Trophoblast cell (in vitro differentiated cells and primary cell): ENCODE measurements around the gene TOX2.

Experiments used
- DNase-seq, 2 donors: peaks; one replicate each; pipeline ENCODE4 v3.0.0-alpha.2; 2016
- H2AFZ ChIP-seq: 2 replicates; pipeline ENCODE4 v1.6.1; 2013; ENCODE audit warnings: low read length, moderate library complexity, mild to moderate bottlenecking; ENCODE audit not compliant: insufficient read depth, poor library complexity
- H2AK5ac ChIP-seq: 2 replicates; pipeline ENCODE4 v1.6.1; 2013; ENCODE audit warnings: mild to moderate bottlenecking, low read length
- H2BK120ac ChIP-seq: 2 replicates; pipeline ENCODE4 v1.6.1; 2013; ENCODE audit warnings: low read length, mild to moderate bottlenecking, moderate library complexity; ENCODE audit not compliant: insufficient read depth, poor library complexity
- H2BK12ac ChIP-seq: 2 replicates; pipeline ENCODE4 v1.6.1; 2013; ENCODE audit warnings: mild to moderate bottlenecking, low read length, moderate library complexity
- H2BK5ac ChIP-seq: 2 replicates; pipeline ENCODE4 v1.6.1; 2013; ENCODE audit warnings: low read length, low read depth, moderate library complexity, mild to moderate bottlenecking; ENCODE audit not compliant: poor library complexity
- H3K14ac ChIP-seq: 2 replicates; pipeline ENCODE4 v1.6.1; 2013; ENCODE audit warnings: mild to moderate bottlenecking, low read length
- H3K18ac ChIP-seq: 2 replicates; pipeline ENCODE4 v1.6.1; 2013; ENCODE audit warnings: mild to moderate bottlenecking, low read length
- H3K23ac ChIP-seq: 2 replicates; pipeline ENCODE4 v1.6.1; 2013; ENCODE audit warnings: low read length
- H3K27ac ChIP-seq: 2 replicates; pipeline ENCODE4 v1.5.1; 2013; ENCODE audit warnings: low read depth, mild to moderate bottlenecking, inconsistent platforms, low read length, moderate library complexity
- H3K27me3 ChIP-seq: 2 replicates; pipeline ENCODE4 v1.6.1; 2013; ENCODE audit warnings: inconsistent platforms, mild to moderate bottlenecking, low read length, moderate library complexity; ENCODE audit not compliant: insufficient read depth
- H3K36me3 ChIP-seq, 2 experiments: 1 replicate in 1 of 2; 2 replicates in 1 of 2; pipeline ENCODE4 v1.6.1; 2013; ENCODE audit warnings: low read length in 2 of 2, mild to moderate bottlenecking in 2 of 2, moderate library complexity in 1 of 2; ENCODE audit not compliant: insufficient read depth in 2 of 2, control insufficient read depth in 1 of 2
- H3K4ac ChIP-seq: 2 replicates; pipeline ENCODE4 v1.6.1; 2013; ENCODE audit warnings: low read depth, mild to moderate bottlenecking, low read length, moderate library complexity
- H3K4me1 ChIP-seq, 2 experiments: 1 replicate in 1 of 2; 2 replicates in 1 of 2; pipeline ENCODE4 v1.6.1; 2013; ENCODE audit warnings: low read length in 2 of 2, mild to moderate bottlenecking in 2 of 2, moderate library complexity in 1 of 2; ENCODE audit not compliant: insufficient read depth in 2 of 2, control insufficient read depth in 1 of 2
- H3K4me2 ChIP-seq: 2 replicates; pipeline ENCODE4 v1.6.1; 2013; ENCODE audit warnings: inconsistent platforms, mild to moderate bottlenecking, low read length, moderate library complexity
- H3K4me3 ChIP-seq: 2 replicates; pipeline ENCODE4 v1.5.1; 2013; ENCODE audit warnings: mild to moderate bottlenecking, low read depth, low read length, inconsistent platforms
- H3K79me1 ChIP-seq: one replicate; pipeline ENCODE4 v1.6.1; 2013; ENCODE audit warnings: low read length
- H3K79me2 ChIP-seq: 2 replicates; pipeline ENCODE4 v1.6.1; 2013; ENCODE audit warnings: low read length, mild to moderate bottlenecking; ENCODE audit not compliant: control insufficient read depth, insufficient read depth, poor library complexity
- H3K9ac ChIP-seq: 2 replicates; pipeline ENCODE4 v1.6.1; 2013; ENCODE audit warnings: mild to moderate bottlenecking, low read length
- H3K9me3 ChIP-seq: 2 replicates; pipeline ENCODE4 v1.6.1; 2013; ENCODE audit warnings: low read depth, mild to moderate bottlenecking, control low read depth, inconsistent platforms, low read length; ENCODE audit not compliant: insufficient read depth
- H4K12ac ChIP-seq: 2 replicates; pipeline ENCODE4 v1.6.1; 2013; ENCODE audit warnings: low read depth, mild to moderate bottlenecking, low read length, moderate library complexity
- H4K8ac ChIP-seq: 2 replicates; pipeline ENCODE4 v1.6.1; 2013; ENCODE audit warnings: low read depth, mild to moderate bottlenecking, low read length, moderate library complexity
- H4K91ac ChIP-seq: one replicate; pipeline ENCODE4 v1.6.1; 2013; ENCODE audit warnings: low read depth, mild to moderate bottlenecking, low read length, moderate library complexity
- WGBS: extraction: QIAGEN DNeasy Blood & Tissue Kit; methylation state at CpG from one replicate; pipeline ENCODE4 v1.1.7; 2013; ENCODE audit warnings: missing lambda C conversion rate; ENCODE audit not compliant: insufficient read length, insufficient coverage; ENCODE audit errors: extremely low coverage; 5-methylcytosine and 5-hydroxymethylcytosine counted together

Gene TOX2

GRCh38 chr20:44032583-44033331 is 118.1 kb downstream of the TOX2 start:
- Histone ChIP-seq H2AK5ac (no peak overlapping the region), H2BK12ac (no peak overlapping the region), H3K4me1 (no peaks in the 10 kb centered on the region), H4K8ac (no peak overlapping the region), H2AFZ (no peak overlapping the region), H3K36me3 (no peaks in the 10 kb centered on the region), H3K23ac (no peak overlapping the region), H2BK120ac (no peak overlapping the region), H3K18ac (no peak overlapping the region), H3K9ac (no peak overlapping the region), H3K4me2 (no peak overlapping the region), H3K4ac (no peak overlapping the region), H2BK5ac (no peak overlapping the region), H3K14ac (no peak overlapping the region), H3K9me3 (peaks cover 2% of the 10 kb centered on the region), H3K79me1 (no peaks in the 10 kb centered on the region), H3K4me3 (no peak overlapping the region), H3K79me2 (no peaks in the 10 kb centered on the region), H3K27ac (no peak overlapping the region), H3K27me3 (no peaks in the 10 kb centered on the region), H4K12ac (no peak overlapping the region), H4K91ac (no peak overlapping the region)
- DNase-seq, result no peak
- no CpG with 5 or more reads among the region's 12 CpGs for WGBS

- Histone ChIP-seq H3K9me3 (peaks cover 2% of the 10 kb centered on the region), H3K4me2 (no peak overlapping the region), H4K12ac (no peak overlapping the region), H4K8ac (no peak overlapping the region), H2AFZ (no peak overlapping the region), H2BK12ac (no peak overlapping the region), H2BK120ac (no peak overlapping the region), H3K4ac (no peak overlapping the region), H3K27ac (no peak overlapping the region), H3K36me3 (no peaks in the 10 kb centered on the region), H2BK5ac (no peak overlapping the region), H3K4me1 (no peaks in the 10 kb centered on the region), H3K79me1 (no peaks in the 10 kb centered on the region), H4K91ac (no peak overlapping the region), H3K79me2 (no peaks in the 10 kb centered on the region), H3K27me3 (no peaks in the 10 kb centered on the region), H2AK5ac (no peak overlapping the region), H3K18ac (no peak overlapping the region), H3K23ac (no peak overlapping the region), H3K4me3 (no peak overlapping the region), H3K14ac (no peak overlapping the region), H3K9ac (no peak overlapping the region)
- no CpG with 5 or more reads among the region's 2 CpGs for WGBS
- DNase-seq, result no peak
These were observed 118.7 kb downstream of the TOX2 start for GRCh38 chr20:44033344-44033743.

GRCh38 chr20:44033873-44034272 is 119.2 kb downstream of the TOX2 start:
- no peak overlapping the region for H2BK5ac ChIP-seq
- no peaks in the 10 kb centered on the region for H3K4me1 ChIP-seq
- no peaks in the 10 kb centered on the region for H3K36me3 ChIP-seq
- no peak overlapping the region for H4K12ac ChIP-seq
- H3K18ac ChIP-seq, result no peak overlapping the region
- H4K8ac ChIP-seq, result no peak overlapping the region
- no peak overlapping the region for H3K4me2 ChIP-seq
- no peaks in the 10 kb centered on the region for H3K79me1 ChIP-seq
- no peaks in the 10 kb centered on the region for H3K27me3 ChIP-seq
- no peak overlapping the region for H2BK12ac ChIP-seq
- H3K9me3 ChIP-seq, result peaks cover 2% of the 10 kb centered on the region
- DNase-seq, result no peak
- no peak overlapping the region for H2AK5ac ChIP-seq
- no peak overlapping the region for H3K9ac ChIP-seq
- H3K23ac ChIP-seq, result no peak overlapping the region
- H2AFZ ChIP-seq, result no peak overlapping the region
- no peak overlapping the region for H4K91ac ChIP-seq
- no peaks in the 10 kb centered on the region for H3K79me2 ChIP-seq
- H3K4ac ChIP-seq, result no peak overlapping the region
- H3K27ac ChIP-seq, result no peak overlapping the region
- no peak overlapping the region for H2BK120ac ChIP-seq
- H3K4me3 ChIP-seq, result no peak overlapping the region
- WGBS, result no CpG with 5 or more reads among the region's 4 CpGs
- H3K14ac ChIP-seq, result no peak overlapping the region

GRCh38 chr20:44034451-44034850 is 119.8 kb downstream of the TOX2 start:
- no peaks in the 10 kb centered on the region for H3K36me3 ChIP-seq
- H3K27me3 ChIP-seq, result no peaks in the 10 kb centered on the region
- H3K4me3 ChIP-seq, result no peak overlapping the region
- H3K9me3 ChIP-seq, result peaks cover 2% of the 10 kb centered on the region
- H4K8ac ChIP-seq, result no peak overlapping the region
- no peak overlapping the region for H3K27ac ChIP-seq
- no peaks in the 10 kb centered on the region for H3K79me2 ChIP-seq
- H2AK5ac ChIP-seq, result no peak overlapping the region
- H4K91ac ChIP-seq, result no peak overlapping the region
- H2BK12ac ChIP-seq, result no peak overlapping the region
- H3K4ac ChIP-seq, result no peak overlapping the region
- DNase-seq, result no peak
- no peak overlapping the region for H3K18ac ChIP-seq
- H2AFZ ChIP-seq, result no peak overlapping the region
- H3K4me2 ChIP-seq, result no peak overlapping the region
- no CpG with 5 or more reads among the region's 1 CpG for WGBS
- H2BK5ac ChIP-seq, result no peak overlapping the region
- no peak overlapping the region for H3K9ac ChIP-seq
- no peak overlapping the region for H3K23ac ChIP-seq
- H4K12ac ChIP-seq, result no peak overlapping the region
- H3K79me1 ChIP-seq, result no peaks in the 10 kb centered on the region
- H2BK120ac ChIP-seq, result no peak overlapping the region
- H3K4me1 ChIP-seq, result no peaks in the 10 kb centered on the region
- no peak overlapping the region for H3K14ac ChIP-seq
